Mesodermal cell (in vitro differentiated cells): Measurements from ENCODE around the gene ASIC2.
"Not testable (repeated sequence)": the region's sequence is repeated elsewhere in the genome, so short reads cannot be mapped to it uniquely, and the experiment has no call there.

Source experiments
- H3K27ac ChIP-seq: 2 replicates; pipeline ENCODE4 v1.7.0; 2013; ENCODE audit warnings: mild to moderate bottlenecking, low read depth, low read length, moderate library complexity; ENCODE audit not compliant: severe bottlenecking
- H3K36me3 ChIP-seq: 2 replicates; pipeline ENCODE4 v1.7.1; 2013; ENCODE audit warnings: mild to moderate bottlenecking, low read length, moderate library complexity; ENCODE audit not compliant: control insufficient read depth, insufficient read depth
- H3K4me1 ChIP-seq: one replicate; pipeline ENCODE4 v1.7.1; 2013; ENCODE audit warnings: mild to moderate bottlenecking, low read length; ENCODE audit not compliant: insufficient read depth, control insufficient read depth, poor library complexity, severe bottlenecking
- H3K4me3 ChIP-seq: 2 replicates; pipeline ENCODE4 v1.7.0; 2013; ENCODE audit warnings: low read length, control low read depth, mild to moderate bottlenecking; ENCODE audit not compliant: insufficient read depth, poor library complexity, severe bottlenecking; ENCODE audit errors: extremely low read depth
- H3K9me3 ChIP-seq: 2 replicates; pipeline ENCODE4 v1.7.1; 2013; ENCODE audit warnings: mild to moderate bottlenecking, low read length, moderate library complexity; ENCODE audit not compliant: control insufficient read depth
- WGBS, 2 experiments: methylation state at CpG; one replicate each; pipeline ENCODE4 v1.1.5; 2013; ENCODE audit warnings: missing lambda C conversion rate in 2 of 2; ENCODE audit not compliant: insufficient coverage in 2 of 2; 5-methylcytosine and 5-hydroxymethylcytosine counted together

The ASIC2 gene

DNA sequence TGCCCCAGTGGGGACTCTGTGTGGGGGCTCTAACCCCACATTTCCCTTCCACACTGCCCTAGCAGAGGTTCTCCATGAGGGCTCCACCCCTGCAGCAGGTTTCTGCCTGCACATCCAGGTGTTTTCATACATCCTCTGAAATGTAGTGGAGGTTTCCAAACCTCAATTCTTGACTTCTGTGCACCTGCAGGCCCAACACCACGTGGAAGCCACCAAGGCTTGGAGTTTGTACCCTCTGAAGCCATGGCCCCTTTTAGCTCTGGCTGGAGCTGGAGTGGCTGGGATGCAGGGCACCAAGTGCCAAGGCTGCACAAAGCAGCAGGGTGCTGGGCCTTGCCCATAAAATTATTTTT is 305.7 kb downstream of the ASIC2 start:
- not testable (repeated sequence) for H3K36me3 ChIP-seq, H3K4me3 ChIP-seq, H3K27ac ChIP-seq, H3K9me3 ChIP-seq, H3K4me1 ChIP-seq
- 67% methylated on average over 1 of the region's 1 CpG; no CpG with 5 or more reads in 1 of the 2 experiments for whole genome bisulfite sequencing, 2 experiments

DNA sequence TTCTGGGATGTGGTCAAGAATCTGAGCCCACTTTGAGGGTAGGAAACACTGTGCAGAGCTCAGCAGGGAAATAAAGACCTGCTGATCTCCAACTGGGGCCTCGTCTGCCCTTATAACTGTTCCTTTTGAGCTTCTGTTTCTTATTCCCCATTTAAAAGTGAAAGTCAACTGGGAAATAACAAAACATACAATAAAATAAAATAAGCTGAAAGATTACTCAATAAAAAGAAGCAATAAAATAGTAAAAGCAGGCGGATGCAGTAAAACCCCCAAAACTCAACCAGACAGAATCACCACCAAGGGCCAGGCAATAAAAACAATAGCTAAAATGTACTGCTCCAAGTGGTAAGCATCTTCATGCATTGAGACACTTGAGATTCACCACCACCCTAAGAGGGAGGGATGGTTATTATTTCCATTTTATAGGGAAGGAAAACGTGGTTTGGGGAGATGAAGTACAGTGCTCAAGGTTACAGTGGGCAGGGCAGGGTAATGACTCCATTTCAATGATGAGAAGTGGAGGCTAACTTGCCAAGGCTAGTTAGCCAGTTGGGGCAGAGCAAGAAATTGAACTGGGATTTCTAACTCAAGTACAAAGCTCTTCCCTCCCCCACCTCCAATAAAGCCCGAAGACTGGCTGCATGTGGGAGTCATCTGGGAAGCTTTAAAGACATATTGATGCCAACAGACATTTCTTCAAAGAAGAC is 307.9 kb downstream of the ASIC2 start:
- Histone ChIP-seq H3K27ac (no peak overlapping the region), H3K36me3 (no peaks in the 10 kb centered on the region), H3K4me3 (no peak overlapping the region), H3K9me3 (peaks cover 16% of the 10 kb centered on the region), H3K4me1 (no peaks in the 10 kb centered on the region)
- 100% methylated on average over 1 of the region's 4 CpGs for WGBS, 2 experiments

DNA sequence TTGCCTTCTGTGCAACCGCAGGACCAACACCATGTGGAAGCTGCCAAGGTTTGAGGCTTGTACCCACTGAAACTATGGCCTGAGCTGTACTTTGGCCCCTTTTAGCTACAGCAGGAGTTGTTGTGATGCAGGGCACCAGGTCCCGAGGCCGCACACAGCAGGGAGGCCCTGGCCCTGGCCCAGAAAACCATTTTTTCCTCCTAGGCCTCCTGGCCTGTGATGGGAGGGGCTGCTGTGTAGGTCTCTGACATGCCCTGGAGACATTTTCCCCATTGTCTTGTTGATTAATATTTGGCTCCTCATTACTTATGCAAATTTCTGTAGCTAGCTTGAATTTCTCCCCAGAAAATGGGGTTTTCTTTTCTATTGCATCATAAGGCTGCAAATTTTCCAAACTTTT is 311.5 kb downstream of the ASIC2 start:
- peaks cover 16% of the 10 kb centered on the region for H3K9me3 ChIP-seq
- H3K4me1 ChIP-seq, H3K27ac ChIP-seq, H3K36me3 ChIP-seq, H3K4me3 ChIP-seq: not testable (repeated sequence)
- 92% methylated on average over 1 to 3 of the region's 3 CpGs for WGBS, 2 experiments

DNA sequence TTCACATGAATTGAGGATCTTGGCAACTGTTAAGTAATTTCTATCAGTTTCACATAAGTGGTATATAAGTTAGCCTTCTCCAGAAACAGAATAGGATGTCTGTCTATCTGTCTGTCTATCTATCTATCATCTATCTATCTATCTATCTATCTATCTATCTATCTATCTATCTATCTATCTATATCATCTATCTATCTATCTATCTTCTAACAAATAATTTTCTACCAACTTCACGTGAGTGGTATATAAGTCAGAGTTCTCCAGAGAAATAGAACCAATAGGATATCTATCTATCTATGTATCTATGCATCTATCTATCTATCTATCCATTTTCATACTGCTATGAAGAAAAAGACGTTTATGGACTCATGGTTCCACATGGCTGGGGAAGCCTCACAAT is 312.9 kb downstream of the ASIC2 start:
- no CpG with 5 or more reads among the region's 2 CpGs for WGBS, 2 experiments
- H3K27ac ChIP-seq: no peak overlapping the region
- peaks cover 16% of the 10 kb centered on the region for H3K9me3 ChIP-seq
- no peaks in the 10 kb centered on the region for H3K4me1 ChIP-seq
- H3K36me3 ChIP-seq: no peaks in the 10 kb centered on the region
- no peak overlapping the region for H3K4me3 ChIP-seq

DNA sequence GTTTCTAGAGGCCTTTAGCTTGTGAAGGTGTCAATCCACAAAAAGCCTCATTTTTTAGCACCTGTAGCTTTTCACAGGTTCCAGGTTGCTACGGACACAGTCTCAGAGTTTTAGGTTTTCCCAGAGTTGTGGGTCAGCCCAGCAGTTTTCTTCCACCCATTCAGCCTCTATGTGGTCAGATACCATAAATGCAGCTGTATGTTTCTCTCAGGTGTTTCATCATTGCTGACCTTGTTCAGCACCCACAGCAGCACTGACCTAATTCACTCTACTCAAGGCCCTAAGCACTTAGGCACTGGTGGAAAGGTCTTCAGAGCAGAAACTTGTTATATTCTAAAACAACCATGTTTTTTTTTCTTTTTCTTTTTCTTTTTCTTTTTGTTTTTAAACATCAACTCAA is 316.5 kb downstream of the ASIC2 start:
- peaks cover 8% of the 10 kb centered on the region for H3K9me3 ChIP-seq
- no peak overlapping the region for H3K4me3 ChIP-seq
- H3K36me3 ChIP-seq: no peaks in the 10 kb centered on the region
- 100% methylated on average over 1 of the region's 1 CpG for WGBS, 2 experiments
- H3K4me1 ChIP-seq: no peaks in the 10 kb centered on the region
- H3K27ac ChIP-seq: no peak overlapping the region

DNA sequence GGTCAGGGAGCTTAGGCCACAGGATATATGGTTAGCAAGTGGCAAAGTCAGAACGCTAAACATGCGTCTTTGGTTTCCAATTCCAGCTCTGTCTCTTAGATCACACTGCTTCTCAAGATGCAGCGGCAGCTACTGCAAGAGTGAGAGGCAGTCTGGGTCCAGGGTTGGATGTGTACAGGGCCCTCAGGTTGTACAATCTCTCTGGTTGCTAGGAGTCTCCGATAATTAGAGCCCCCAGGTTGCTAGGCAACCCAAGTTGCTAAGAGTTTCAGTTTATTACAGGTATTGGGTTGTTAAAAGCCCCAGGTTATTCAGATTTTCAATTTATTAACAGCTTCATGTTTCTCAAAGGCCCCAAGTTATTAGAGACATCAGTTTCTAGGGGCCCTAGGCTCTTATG is 317.0 kb downstream of the ASIC2 start:
- no peak overlapping the region for H3K4me3 ChIP-seq
- H3K27ac ChIP-seq: no peak overlapping the region
- H3K4me1 ChIP-seq: no peaks in the 10 kb centered on the region
- peaks cover 3% of the 10 kb centered on the region for H3K9me3 ChIP-seq
- 69 to 70% methylated on average over 4 of the region's 4 CpGs for WGBS, 2 experiments
- no peaks in the 10 kb centered on the region for H3K36me3 ChIP-seq

DNA sequence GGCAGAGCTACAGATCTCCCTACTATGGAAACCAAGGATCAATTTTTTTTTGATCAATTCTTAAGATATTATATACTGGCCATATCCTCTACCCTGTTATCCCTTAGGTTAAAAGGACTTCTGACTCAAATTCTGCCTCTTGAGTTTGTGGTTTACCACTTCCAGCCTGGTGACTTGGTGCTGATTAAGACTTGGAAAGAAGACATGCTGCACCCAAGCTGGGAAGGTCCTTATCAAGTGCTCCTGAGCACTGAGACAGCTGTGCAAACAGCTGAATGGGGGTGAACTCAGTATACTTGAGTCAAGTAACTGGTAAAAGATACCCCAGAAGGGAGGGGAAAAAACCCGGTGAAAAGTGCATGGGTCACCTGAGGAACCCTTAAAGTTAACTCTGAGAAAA is 321.9 kb downstream of the ASIC2 start:
- H3K4me3 ChIP-seq: no peak overlapping the region
- H3K36me3 ChIP-seq: no peaks in the 10 kb centered on the region
- no peaks in the 10 kb centered on the region for H3K4me1 ChIP-seq
- H3K27ac ChIP-seq: no peak overlapping the region
- no peaks in the 10 kb centered on the region for H3K9me3 ChIP-seq
- WGBS, 2 experiments: 80 to 100% methylated on average over 1 of the region's 1 CpG

DNA sequence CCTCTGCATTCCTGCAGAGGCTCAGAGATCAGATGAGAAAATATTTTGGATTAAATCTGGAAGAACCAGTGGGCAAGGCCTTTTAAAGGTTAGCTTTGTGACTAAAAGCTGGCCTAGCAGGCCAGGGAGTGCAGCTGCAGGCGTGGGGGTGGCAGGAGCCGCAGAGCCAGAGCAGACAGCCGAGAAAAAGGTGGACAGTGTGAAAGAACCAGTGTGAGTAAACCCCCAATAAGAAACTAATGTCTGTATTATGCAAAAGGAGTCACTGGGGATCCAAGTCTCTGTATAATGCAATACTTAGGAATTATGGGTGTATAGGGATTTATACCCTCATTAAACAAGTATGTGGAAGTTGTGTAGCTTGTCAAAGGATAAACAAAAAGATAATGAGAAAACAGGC is 322.8 kb downstream of the ASIC2 start:
- no peaks in the 10 kb centered on the region for H3K4me1 ChIP-seq
- no peaks in the 10 kb centered on the region for H3K9me3 ChIP-seq
- H3K36me3 ChIP-seq: no peaks in the 10 kb centered on the region
- H3K27ac ChIP-seq: no peak overlapping the region
- H3K4me3 ChIP-seq: no peak overlapping the region
- WGBS, 2 experiments: 79 to 90% methylated on average over 2 to 3 of the region's 3 CpGs

DNA sequence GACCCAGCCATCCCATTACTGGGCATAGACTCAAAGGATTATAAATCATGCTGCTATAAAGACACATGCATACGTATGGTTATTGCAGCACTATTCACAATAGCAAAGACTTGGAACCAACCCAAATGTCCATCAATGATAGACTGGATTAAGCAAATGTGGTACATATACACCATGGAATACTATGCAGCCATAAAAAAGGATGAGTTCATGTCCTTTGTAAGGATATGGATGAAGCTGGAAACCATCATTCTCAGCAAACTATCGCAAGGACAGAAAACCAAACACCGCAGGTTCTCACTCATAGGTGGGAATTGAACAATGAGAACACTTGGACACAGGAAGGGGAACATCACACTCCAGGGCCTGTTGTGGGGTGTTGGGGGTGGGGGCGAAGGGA is 323.9 kb downstream of the ASIC2 start:
- H3K9me3 ChIP-seq, H3K4me1 ChIP-seq, H3K27ac ChIP-seq, H3K4me3 ChIP-seq, H3K36me3 ChIP-seq: not testable (repeated sequence)
- 86 to 100% methylated on average over 1 to 2 of the region's 4 CpGs for WGBS, 2 experiments

DNA sequence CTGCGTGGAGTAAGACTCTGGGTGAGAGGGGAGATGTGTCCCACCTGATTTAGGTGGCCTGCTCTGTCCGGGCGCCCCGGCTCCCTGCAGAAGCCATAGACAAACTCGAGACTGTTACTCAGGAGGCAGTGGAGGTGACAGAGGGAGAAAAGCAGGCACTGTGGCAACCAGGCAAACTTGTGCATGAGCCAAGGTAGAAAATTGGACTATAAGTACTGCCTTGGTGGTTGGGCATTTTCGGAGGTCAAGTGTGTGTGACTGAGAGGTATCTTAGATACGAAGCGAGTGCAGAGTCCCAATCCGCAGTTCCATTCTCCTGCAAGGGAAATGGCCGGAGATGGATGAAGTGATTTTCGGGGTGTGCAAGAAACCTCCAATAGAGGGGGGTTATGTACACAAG is 328.6 kb downstream of the ASIC2 start:
- Histone ChIP-seq H3K4me1 (peaks cover 10% of the 10 kb centered on the region), H3K27ac (no peak overlapping the region), H3K36me3 (no peaks in the 10 kb centered on the region), H3K4me3 (no peak overlapping the region), H3K9me3 (no peaks in the 10 kb centered on the region)
- WGBS, 2 experiments: 80 to 89% methylated on average over 11 of the region's 11 CpGs
